H9 (cell line): ENCODE results near the gene SLC4A2. TPM values are rescaled to one million over a fixed set of nuclear protein-coding genes. Genes with fewer than 3 reads are reported as not detected.

Experiments
- DNase-seq: peaks from one replicate; pipeline ENCODE4 v3.0.0-alpha.2; 2017
- H2AFZ ChIP-seq: one replicate; pipeline ENCODE4 v1.6.1; 2013; ENCODE audit warnings: mild to moderate bottlenecking, low read length, control low read depth, moderate library complexity
- H2AK5ac ChIP-seq: 2 replicates; pipeline ENCODE4 v1.6.1; 2013; ENCODE audit warnings: low read length, control low read depth, mixed read lengths; ENCODE audit not compliant: insufficient read length
- H2BK120ac ChIP-seq: one replicate; pipeline ENCODE4 v1.6.1; 2013; ENCODE audit warnings: low read depth, mild to moderate bottlenecking, low read length, control low read depth, inconsistent platforms; ENCODE audit not compliant: poor library complexity, severe bottlenecking
- H2BK12ac ChIP-seq: 2 replicates; pipeline ENCODE4 v1.6.1; 2013; ENCODE audit warnings: low read length, control low read depth, mixed read lengths, low read depth; ENCODE audit not compliant: insufficient read length
- H2BK15ac ChIP-seq: 2 replicates; pipeline ENCODE4 v1.6.1; 2013; ENCODE audit warnings: low read depth, low read length, control low read depth
- H2BK20ac ChIP-seq: one replicate; pipeline ENCODE4 v1.6.1; 2013; ENCODE audit warnings: low read depth, mild to moderate bottlenecking, low read length, control low read depth, inconsistent platforms; ENCODE audit not compliant: poor library complexity, severe bottlenecking
- H2BK5ac ChIP-seq: 2 replicates; pipeline ENCODE4 v1.6.1; 2013; ENCODE audit warnings: low read length, control low read depth, mixed read lengths; ENCODE audit not compliant: insufficient read length
- H3K14ac ChIP-seq: 2 replicates; pipeline ENCODE4 v1.6.1; 2013; ENCODE audit warnings: low read length, control low read depth; ENCODE audit not compliant: insufficient read depth
- H3K18ac ChIP-seq: 2 replicates; pipeline ENCODE4 v1.6.1; 2013; ENCODE audit warnings: low read depth, mild to moderate bottlenecking, mixed read lengths, low read length, control low read depth; ENCODE audit not compliant: insufficient read length
- H3K23ac ChIP-seq: 2 replicates; pipeline ENCODE4 v1.6.1; 2013; ENCODE audit warnings: low read length, control low read depth, mixed read lengths, low read depth; ENCODE audit not compliant: insufficient read length
- H3K23me2 ChIP-seq: 2 replicates; pipeline ENCODE4 v1.6.1; 2013; ENCODE audit warnings: low read depth, mild to moderate bottlenecking, mixed read lengths, low read length, control low read depth; ENCODE audit not compliant: insufficient read length, poor library complexity, severe bottlenecking
- H3K27ac ChIP-seq: 2 replicates; pipeline ENCODE4 v1.5.1; 2013; ENCODE audit warnings: low read length, control low read depth, mixed read lengths, low read depth; ENCODE audit not compliant: insufficient read length
- H3K27me3 ChIP-seq: 2 replicates; pipeline ENCODE4 v1.6.1; 2013; ENCODE audit warnings: low read length, control low read depth, inconsistent platforms; ENCODE audit not compliant: insufficient read depth
- H3K4ac ChIP-seq: 2 replicates; pipeline ENCODE4 v1.6.1; 2013; ENCODE audit warnings: low read depth, mild to moderate bottlenecking, control low read depth, inconsistent platforms, low read length, moderate library complexity
- H3K4me1 ChIP-seq: 2 replicates; pipeline ENCODE4 v1.6.1; 2013; ENCODE audit warnings: low read length, control low read depth, inconsistent platforms; ENCODE audit not compliant: insufficient read depth
- H3K4me2 ChIP-seq: 2 replicates; pipeline ENCODE4 v1.6.1; 2013; ENCODE audit warnings: low read length, control low read depth, mixed read lengths; ENCODE audit not compliant: insufficient read length, insufficient read depth
- H3K56ac ChIP-seq: 2 replicates; pipeline ENCODE4 v1.6.1; 2013; ENCODE audit warnings: low read depth, mild to moderate bottlenecking, mixed read lengths, low read length, control low read depth; ENCODE audit not compliant: insufficient read length
- H3K79me1 ChIP-seq: 2 replicates; pipeline ENCODE4 v1.6.1; 2013; ENCODE audit warnings: low read depth, mild to moderate bottlenecking, moderate library complexity, low read length, control low read depth, inconsistent platforms; ENCODE audit not compliant: insufficient read depth, poor library complexity, severe bottlenecking
- H3K79me2 ChIP-seq: 2 replicates; pipeline ENCODE4 v1.6.1; 2013; ENCODE audit warnings: low read length, control low read depth, inconsistent platforms; ENCODE audit not compliant: insufficient read depth
- H3K9ac ChIP-seq: 2 replicates; pipeline ENCODE4 v1.6.1; 2013; ENCODE audit warnings: low read length, control low read depth, mixed read lengths; ENCODE audit not compliant: insufficient read length; ENCODE audit errors: extremely low read depth
- H3K9me3 ChIP-seq: one replicate; pipeline ENCODE4 v1.6.1; 2013; ENCODE audit warnings: low read depth, low read length, inconsistent platforms; ENCODE audit not compliant: control insufficient read depth
- H3T11ph ChIP-seq: one replicate; pipeline ENCODE4 v1.6.1; 2013; ENCODE audit warnings: mild to moderate bottlenecking, low read length, control low read depth, inconsistent platforms
- H4K20me1 ChIP-seq: one replicate; pipeline ENCODE4 v1.6.1; 2013; ENCODE audit not compliant: control insufficient read depth, insufficient read length, insufficient read depth
- H4K5ac ChIP-seq: 2 replicates; pipeline ENCODE4 v1.6.1; 2013; ENCODE audit warnings: low read depth, mild to moderate bottlenecking, mixed read lengths, low read length, control low read depth; ENCODE audit not compliant: insufficient read length
- H4K8ac ChIP-seq: replicated peaks from 2 replicates; pipeline ENCODE4 v1.6.1; 2013; ENCODE audit warnings: low read length, control low read depth, mixed read lengths, low read depth; ENCODE audit not compliant: insufficient read length
- H4K91ac ChIP-seq: 2 replicates; pipeline ENCODE4 v1.6.1; 2013; ENCODE audit warnings: low read depth, mild to moderate bottlenecking, moderate library complexity, mixed read lengths, low read length, control low read depth; ENCODE audit not compliant: insufficient read length
- H3K27ac Mint-ChIP-seq, 3 experiments: 2 replicates in 2 of 3; 3 replicates in 1 of 3; pipeline ENCODE4 v1.8.0; 2020 to 2021; ENCODE audit warnings: mixed read lengths in 3 of 3, mild to moderate bottlenecking in 1 of 3, moderate library complexity in 1 of 3
- H3K27me3 Mint-ChIP-seq: 2 replicates; pipeline ENCODE4 v1.8.0; 2021; ENCODE audit warnings: low read depth, mild to moderate bottlenecking, moderate library complexity, mixed read lengths
- H3K36me3 Mint-ChIP-seq, 3 experiments: 2 replicates in 2 of 3; 3 replicates in 1 of 3; pipeline ENCODE4 v1.8.0; 2020 to 2021; ENCODE audit warnings: low read depth in 3 of 3, mixed read lengths in 3 of 3; ENCODE audit not compliant: insufficient read depth in 1 of 3
- H3K4me1 Mint-ChIP-seq, 2 experiments: 2 replicates each; pipeline ENCODE4 v1.8.0; 2020; ENCODE audit warnings: mixed read lengths in 2 of 2
- H3K4me3 Mint-ChIP-seq, 2 experiments: 2 replicates in 1 of 2; 3 replicates in 1 of 2; pipeline ENCODE4 v1.8.0; 2020 to 2021; ENCODE audit warnings: mild to moderate bottlenecking in 2 of 2, mixed read lengths in 2 of 2, moderate library complexity in 1 of 2
- H3K9me3 Mint-ChIP-seq, 2 experiments: 2 replicates in 1 of 2; 3 replicates in 1 of 2; pipeline ENCODE4 v1.8.0; 2020; ENCODE audit warnings: mild to moderate bottlenecking in 2 of 2, mixed read lengths in 2 of 2, moderate library complexity in 1 of 2
- WGBS: extraction: QIAGEN DNeasy Blood & Tissue Kit; methylation state at CpG from one replicate; pipeline ENCODE4 v1.1.7; 2013; ENCODE audit warnings: missing lambda C conversion rate, low lambda C conversion rate, mixed read lengths; ENCODE audit not compliant: insufficient read length; ENCODE audit errors: extremely low coverage; 5-methylcytosine and 5-hydroxymethylcytosine counted together
- total RNA-seq: library from RNA; stranded (reverse); gene quantifications from 2 replicates; pipeline ENCODE4 v1.2.1, GENCODE V29; 2021
- TF ChIP-seq, protein P1 (sequence below): fragments of 200-600 bp; sonication (generic); conservative IDR thresholded peaks from 3 replicates; pipeline ENCODE4 v1.8.0; 2021; ENCODE audit warnings: antibody characterized with exemption, mild to moderate bottlenecking

The SLC4A2 gene
- total RNA-seq, 1 experiment from 2014 or later: 136 TPM

DNA sequence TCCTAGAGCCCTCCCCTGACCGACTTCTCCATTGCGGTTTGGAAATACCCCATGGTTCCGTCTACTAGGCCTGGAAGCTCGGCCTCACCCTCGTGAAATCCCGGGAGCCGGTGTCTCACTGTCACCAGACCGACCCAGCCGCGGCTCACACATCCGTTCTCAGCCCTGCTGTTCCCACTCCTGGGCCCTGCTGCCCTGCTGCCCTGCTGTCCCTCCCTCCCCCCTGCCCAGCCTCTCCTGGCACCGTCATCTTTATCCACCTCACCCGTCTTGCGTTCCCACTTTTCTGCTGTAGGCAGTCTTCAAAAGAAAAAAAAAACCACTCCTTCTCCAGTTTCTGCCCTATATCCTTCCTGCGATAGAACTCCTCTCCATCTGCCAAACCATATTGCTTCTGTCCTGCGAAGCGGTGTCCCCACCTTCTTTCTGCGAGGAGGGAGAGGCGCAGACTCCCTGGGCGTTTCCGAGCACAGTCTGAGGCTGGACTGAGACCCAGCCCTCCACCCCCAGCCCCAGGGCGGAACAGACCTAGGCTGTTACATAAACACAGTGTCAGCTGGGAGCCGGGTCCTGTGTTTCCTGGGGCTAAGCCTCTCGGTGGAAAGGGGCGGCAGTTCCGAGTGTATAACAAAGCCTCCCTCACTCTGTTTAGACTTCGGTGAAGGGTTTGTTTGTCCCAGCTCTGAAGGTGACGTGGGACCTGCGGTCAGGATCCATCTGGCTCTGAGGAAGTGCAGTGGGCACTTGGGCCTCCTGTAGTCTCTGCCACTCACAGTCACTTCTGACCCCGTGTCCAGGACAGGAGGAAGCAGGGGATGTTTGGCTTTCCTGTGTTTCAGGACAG lies 29.7 kb downstream of the SLC4A2 start:
- H4K5ac ChIP-seq: no peak overlapping the region
- Mint-ChIP-seq H3K9me3 (no peaks in the 10 kb centered on the region; a peak in 1 of 5 replicates), H3K27me3 (peaks cover 12% of the 10 kb centered on the region), H3K4me1 (peaks cover 43 to 44% of the 10 kb centered on the region in 2 experiments), H3K36me3 (peaks cover 0 to 18% (median 3%) of the 10 kb centered on the region in 3 experiments; a peak in 5 of 7 replicates), H3K4me3 (peak overlapping the region; percentile 53 to 93), H3K27ac (peak overlapping the region in 1 of 3 experiments; percentile 34; a peak in 1 of 7 replicates)
- WGBS: no CpG with 5 or more reads among the region's 30 CpGs
- no peaks in the 10 kb centered on the region for H4K20me1 ChIP-seq
- no peak for DNase-seq
- H4K8ac ChIP-seq: no peak overlapping the region
- H3K79me2 ChIP-seq: peaks cover 19% of the 10 kb centered on the region
- no peak overlapping the region for H4K91ac ChIP-seq
- no peak overlapping the region for H2BK12ac ChIP-seq
- no peak overlapping the region for H3K4ac ChIP-seq
- peak overlapping the region; percentile 47 for H3K4me2 ChIP-seq
- no peak overlapping the region for H3K18ac ChIP-seq
- no peak overlapping the region for H2BK120ac ChIP-seq
- no peaks in the 10 kb centered on the region; the same call in 1 of the 2 replicates for H3K27me3 ChIP-seq
- no peak overlapping the region for H2BK15ac ChIP-seq
- no peak overlapping the region for H2BK5ac ChIP-seq
- peaks cover 4% of the 10 kb centered on the region for H3K79me1 ChIP-seq
- H3K9me3 ChIP-seq: no peaks in the 10 kb centered on the region
- no peak overlapping the region for H3K9ac ChIP-seq
- no peak overlapping the region for H3K56ac ChIP-seq
- no peak overlapping the region for H3K14ac ChIP-seq
- H3T11ph ChIP-seq: no peak overlapping the region
- no peak overlapping the region for H2BK20ac ChIP-seq
- H3K27ac ChIP-seq: no peak overlapping the region
- peaks cover 2% of the 10 kb centered on the region; the same call in 1 of the 2 replicates for H3K4me1 ChIP-seq
- no peak overlapping the region for H2AK5ac ChIP-seq
- H2AFZ ChIP-seq: no peak overlapping the region
- H3K23ac ChIP-seq: no peak overlapping the region
- H3K23me2 ChIP-seq: peaks cover 13% of the 10 kb centered on the region
- TF ChIP-seq, protein P1, sequence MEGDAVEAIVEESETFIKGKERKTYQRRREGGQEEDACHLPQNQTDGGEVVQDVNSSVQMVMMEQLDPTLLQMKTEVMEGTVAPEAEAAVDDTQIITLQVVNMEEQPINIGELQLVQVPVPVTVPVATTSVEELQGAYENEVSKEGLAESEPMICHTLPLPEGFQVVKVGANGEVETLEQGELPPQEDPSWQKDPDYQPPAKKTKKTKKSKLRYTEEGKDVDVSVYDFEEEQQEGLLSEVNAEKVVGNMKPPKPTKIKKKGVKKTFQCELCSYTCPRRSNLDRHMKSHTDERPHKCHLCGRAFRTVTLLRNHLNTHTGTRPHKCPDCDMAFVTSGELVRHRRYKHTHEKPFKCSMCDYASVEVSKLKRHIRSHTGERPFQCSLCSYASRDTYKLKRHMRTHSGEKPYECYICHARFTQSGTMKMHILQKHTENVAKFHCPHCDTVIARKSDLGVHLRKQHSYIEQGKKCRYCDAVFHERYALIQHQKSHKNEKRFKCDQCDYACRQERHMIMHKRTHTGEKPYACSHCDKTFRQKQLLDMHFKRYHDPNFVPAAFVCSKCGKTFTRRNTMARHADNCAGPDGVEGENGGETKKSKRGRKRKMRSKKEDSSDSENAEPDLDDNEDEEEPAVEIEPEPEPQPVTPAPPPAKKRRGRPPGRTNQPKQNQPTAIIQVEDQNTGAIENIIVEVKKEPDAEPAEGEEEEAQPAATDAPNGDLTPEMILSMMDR: no peak
